GM19395 (cell line): ENCODE data around the gene CH25H.

Experiments used
- ATAC-seq: cut with Tn5 transposase; IDR thresholded peaks from one replicate; pipeline ENCODE4 v1.9.1; 2021; ENCODE audit warnings: mild to moderate bottlenecking, moderate library complexity; ENCODE audit not compliant: unreplicated experiment

The CH25H gene

DNA sequence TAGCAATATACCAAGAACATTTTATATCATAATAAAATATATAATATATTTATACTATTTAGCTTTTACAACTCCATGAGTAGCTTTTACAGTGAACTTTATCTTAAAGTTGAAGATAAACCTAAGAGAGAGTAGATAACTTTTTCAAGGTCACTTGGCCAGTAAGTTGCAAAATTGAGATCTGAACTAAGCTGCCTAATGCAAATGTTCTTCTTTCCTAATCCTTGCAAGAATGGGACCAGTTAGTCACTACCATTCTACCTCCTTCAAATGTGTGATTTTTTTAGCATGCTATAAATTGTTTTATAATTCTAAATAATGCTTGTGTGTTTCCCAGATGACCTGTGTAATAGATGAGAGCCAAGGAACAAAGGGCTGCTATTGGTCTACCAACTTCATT lies 47.8 kb downstream of the CH25H start:
- ATAC-seq: no peak

DNA sequence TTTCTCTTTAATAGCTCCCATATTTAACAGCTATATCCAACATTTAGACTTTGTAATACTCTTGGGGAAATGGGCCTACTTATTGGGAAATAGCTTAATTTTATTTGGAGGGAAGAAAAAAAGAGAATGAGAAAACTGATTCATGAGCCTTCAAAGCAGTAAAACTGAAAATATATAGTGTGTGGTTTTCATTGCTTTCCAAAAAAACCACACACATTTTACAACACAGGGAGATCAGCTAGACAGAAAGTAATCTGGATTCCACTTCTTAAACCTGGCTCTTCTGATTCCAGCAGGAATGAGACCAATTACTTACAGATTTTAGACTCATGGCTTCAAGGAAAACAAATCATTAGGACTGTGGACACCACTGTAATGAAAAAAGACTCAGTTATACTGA lies 48.7 kb downstream of the CH25H start:
- no peak for ATAC-seq

DNA sequence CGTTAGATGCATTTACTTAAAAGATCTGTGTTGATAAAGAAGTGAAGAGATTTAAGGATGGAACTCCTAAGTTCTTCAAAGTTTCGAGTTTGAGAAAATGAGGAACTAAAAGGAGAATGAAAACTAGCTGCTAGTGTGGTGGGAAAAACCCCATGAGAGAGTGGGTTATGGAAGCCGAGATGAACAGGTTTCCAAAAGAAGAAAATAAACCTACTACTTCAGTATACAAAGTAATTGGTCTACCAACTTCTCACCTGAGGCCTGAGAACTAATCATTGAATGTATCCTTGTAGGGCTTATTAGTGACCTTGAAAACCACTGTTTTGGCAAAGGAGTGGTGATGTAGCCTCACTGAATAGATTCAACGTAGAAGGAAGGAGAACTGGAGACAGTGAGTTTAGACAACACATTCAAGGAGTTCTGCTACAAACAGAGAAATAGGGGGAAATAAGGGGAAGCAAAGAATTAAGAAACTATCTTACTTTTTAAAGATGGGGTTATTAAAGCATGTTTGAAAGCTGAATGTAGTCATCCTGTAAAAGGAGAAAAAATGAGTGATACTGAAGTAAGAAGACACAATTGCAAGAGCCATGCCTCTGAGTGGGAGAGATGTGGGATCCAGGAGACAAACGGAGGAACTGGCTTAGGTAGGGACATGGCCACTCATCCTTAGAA lies 50.8 kb downstream of the CH25H start:
- ATAC-seq: no peak
